GM23248 (cell line): ENCODE results near the gene FA2H. TPM values are rescaled to one million over a fixed set of nuclear protein-coding genes. Genes with fewer than 3 reads are reported as not detected.

Source experiments
- DNase-seq: peaks from one replicate; pipeline ENCODE4 v3.0.0-alpha.2; 2015
- H2AFZ ChIP-seq: fragments of 200-600 bp; sonication (generic); 2 replicates; pipeline ENCODE4 v1.6.1; 2016; ENCODE audit warnings: antibody characterized with exemption
- H3F3A ChIP-seq: fragments of 200-600 bp; sonication (generic); 2 replicates; pipeline ENCODE4 v1.6.1; 2016; ENCODE audit warnings: mild to moderate bottlenecking, antibody characterized with exemption, mixed run types; ENCODE audit not compliant: insufficient read depth
- H3K27ac ChIP-seq: fragments of 200-600 bp; sonication (generic); 2 replicates; pipeline ENCODE4 v1.5.1; 2016; ENCODE audit warnings: mild to moderate bottlenecking
- H3K27me3 ChIP-seq: fragments of 200-600 bp; sonication (generic); replicated peaks from 2 replicates; pipeline ENCODE4 v1.6.1; 2016; ENCODE audit warnings: mild to moderate bottlenecking; ENCODE audit not compliant: insufficient read depth
- H3K36me3 ChIP-seq: fragments of 200-600 bp; sonication (generic); 2 replicates; pipeline ENCODE4 v1.6.1; 2016; ENCODE audit warnings: low read depth, mild to moderate bottlenecking
- H3K4me1 ChIP-seq: fragments of 200-600 bp; sonication (generic); 2 replicates; pipeline ENCODE4 v1.6.1; 2016; ENCODE audit warnings: mild to moderate bottlenecking; ENCODE audit not compliant: insufficient read depth
- H3K4me2 ChIP-seq: fragments of 200-600 bp; sonication (generic); one replicate; pipeline ENCODE4 v1.6.1; 2016; ENCODE audit warnings: mild to moderate bottlenecking; ENCODE audit not compliant: unreplicated experiment
- H3K4me3 ChIP-seq: fragments of 200-600 bp; sonication (generic); 2 replicates; pipeline ENCODE4 v1.5.1; 2016; ENCODE audit warnings: mild to moderate bottlenecking
- H3K79me2 ChIP-seq: fragments of 200-600 bp; sonication (generic); 2 replicates; pipeline ENCODE4 v1.6.1; 2016; ENCODE audit warnings: mild to moderate bottlenecking; ENCODE audit not compliant: insufficient read depth
- H3K9ac ChIP-seq: fragments of 200-600 bp; sonication (generic); 2 replicates; pipeline ENCODE4 v1.6.1; 2016; ENCODE audit warnings: mild to moderate bottlenecking
- H3K9me2 ChIP-seq: fragments of 200-600 bp; sonication (generic); 2 replicates; pipeline ENCODE4 v1.6.1; 2016; ENCODE audit warnings: mixed run types, mild to moderate bottlenecking, moderate library complexity; ENCODE audit not compliant: insufficient read depth
- H3K9me3 ChIP-seq: fragments of 200-600 bp; sonication (generic); one replicate; pipeline ENCODE4 v1.6.1; 2017; ENCODE audit warnings: low read depth
- H4K20me1 ChIP-seq: fragments of 200-600 bp; sonication (generic); 2 replicates; pipeline ENCODE4 v1.6.0; 2016; ENCODE audit not compliant: insufficient read depth
- EZH2 ChIP-seq: fragments of 200-600 bp; sonication (generic); IDR thresholded peaks from 2 replicates; pipeline ENCODE4 v1.6.1; 2018; ENCODE audit warnings: antibody characterized with exemption, mild to moderate bottlenecking; ENCODE audit not compliant: insufficient read depth, poor library complexity, severe bottlenecking
- EZH2phosphoT487 ChIP-seq: fragments of 200-600 bp; sonication (generic); IDR thresholded peaks from 2 replicates; pipeline ENCODE4 v1.6.1; 2018; ENCODE audit warnings: antibody characterized with exemption, moderate library complexity, mild to moderate bottlenecking, low read depth; ENCODE audit not compliant: insufficient read depth
- WGBS, 2 experiments: methylation state at CpG; one replicate each; pipeline ENCODE4 v1.1.6; 2015 to 2017; ENCODE audit warnings: low lambda C conversion rate in 2 of 2, low coverage in 1 of 2; ENCODE audit errors: missing lambda C conversion rate in 2 of 2; 5-methylcytosine and 5-hydroxymethylcytosine counted together
- in situ Hi-C: fragments of 300-500 bp; cut with MboI; formaldehyde crosslinking; loops from 2 replicates; pipeline ENCODE4 v1.15.0; 2020
- polyA plus RNA-seq: library from polyadenylated mRNA; unstranded; fragments of >200 nt; fragmentation: Nextera tagmentation; extraction: Ambion mirVana; gene quantifications from 2 replicates; pipeline ENCODE4 v1.2.1, GENCODE V29; 2016
- total RNA-seq: library from RNA; depleted of rRNA; stranded (reverse); fragments of >200 nt; shearing (Covaris generic); gene quantifications from 2 replicates; pipeline ENCODE4 v1.2.3, GENCODE V29; 2014; rRNA removed

Gene FA2H
- total and polyA plus RNA-seq, 2 experiments from 2014 or later = not detected

DNA sequence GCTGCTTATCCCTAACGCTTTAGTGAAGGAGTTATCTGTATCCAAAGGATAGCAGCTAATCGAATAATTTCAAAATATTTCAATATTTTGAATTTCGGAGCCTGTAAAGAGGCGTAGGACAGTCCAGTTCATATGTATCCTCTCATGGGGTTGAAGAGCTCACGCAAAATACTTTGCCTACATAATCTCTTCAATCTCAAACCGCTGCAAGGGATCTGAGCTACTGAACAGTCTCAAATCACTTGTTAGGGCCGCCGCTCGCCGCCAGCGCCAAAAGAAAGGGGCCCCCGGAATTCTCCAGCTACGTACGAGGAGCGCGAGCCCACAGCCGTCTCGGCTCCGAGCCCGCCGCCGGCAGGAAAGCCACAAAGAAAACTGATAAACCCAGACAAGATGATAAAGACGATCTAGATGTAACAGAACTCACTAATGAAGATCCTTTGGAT lies 107.3 kb downstream of the FA2H start:
- H3K9ac ChIP-seq = peak overlapping the region; percentile 77
- H3K9me3 ChIP-seq = no peaks in the 10 kb centered on the region
- H4K20me1 ChIP-seq = no peaks in the 10 kb centered on the region
- H3K4me3 ChIP-seq = peak overlapping the region; percentile 84
- H3K27me3 ChIP-seq = no peaks in the 10 kb centered on the region
- H3K36me3 ChIP-seq = peaks cover 7% of the 10 kb centered on the region
- H3K27ac ChIP-seq = peak overlapping the region; percentile 13
- peak overlapping the region; percentile 97 for H2AFZ ChIP-seq
- TF ChIP-seq EZH2 (no peak), EZH2phosphoT487 (no peak)
- peaks cover 6% of the 10 kb centered on the region; the same call in 1 of the 2 replicates for H3F3A ChIP-seq
- 0 out of 2 replicates have a peak, but pooled peaks cover 4% of the 10 kb centered on the region for H3K4me1 ChIP-seq
- 1 to 2% methylated on average over 23 of the region's 23 CpGs for WGBS, 2 experiments
- in situ Hi-C loops = no loop called here
- peak; percentile 57 for DNase-seq
- H3K9me2 ChIP-seq = no peaks in the 10 kb centered on the region
- peak overlapping the region; percentile 75 for H3K4me2 ChIP-seq
- peaks cover 44% of the 10 kb centered on the region for H3K79me2 ChIP-seq

DNA sequence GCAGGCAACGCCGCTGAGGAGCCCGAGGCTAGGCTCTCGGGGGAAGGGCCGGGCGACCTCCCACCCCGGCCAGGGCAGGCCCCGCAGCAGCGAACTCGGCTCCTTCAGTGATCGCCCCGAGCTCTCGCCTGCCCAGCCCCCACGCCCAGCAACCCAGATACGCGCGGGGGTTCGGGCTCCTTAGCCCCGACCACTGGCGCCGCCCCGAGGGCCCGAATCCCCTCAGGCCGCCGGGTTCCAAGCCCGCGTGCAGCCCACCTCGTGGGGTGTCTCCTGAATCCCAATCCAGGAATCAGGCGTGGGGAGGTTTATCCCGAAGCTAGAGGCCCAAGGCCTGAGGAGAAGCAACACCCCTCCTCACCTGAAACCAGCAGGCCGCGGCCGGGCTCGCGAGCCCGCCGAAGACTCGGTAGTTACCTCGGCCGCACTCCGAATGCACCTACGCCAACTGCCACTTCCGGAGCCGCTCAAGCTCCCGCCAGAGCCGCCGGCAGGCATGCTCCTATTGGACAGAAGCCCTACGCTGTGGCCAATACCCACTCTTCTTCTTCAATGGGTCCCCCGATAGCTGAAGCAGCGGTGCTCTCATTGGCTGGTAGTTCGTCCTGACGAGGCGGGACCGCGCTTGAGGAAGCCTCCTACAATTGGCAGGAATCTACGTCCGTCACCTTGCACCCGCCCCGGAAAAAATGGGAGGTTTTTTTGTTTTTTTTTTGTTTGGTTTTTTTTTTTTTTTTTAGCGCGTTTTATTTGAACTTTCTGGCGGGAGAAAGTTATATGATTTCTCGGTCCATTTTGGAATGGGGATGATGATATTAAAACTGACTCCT lies 108.0 kb downstream of the FA2H start, which contains the start of gene RFWD3:
RFWD3 (minus strand) TSS at position 453 of the 830 bp plus-strand sequence. CDS start 5,428 bp downstream, outside the sequence.
- H3K36me3 ChIP-seq = peaks cover 10% of the 10 kb centered on the region
- peak within 1 kb of the TSS; percentile 84 for H3K4me2 ChIP-seq
- H3K9me3 ChIP-seq = no peaks in the 10 kb centered on the region
- H3K4me3 ChIP-seq = peak within 1 kb of the TSS; percentile 98
- peak within 1 kb of the TSS; percentile 96 for H3K9ac ChIP-seq
- H2AFZ ChIP-seq = peak within 1 kb of the TSS; percentile 97
- peaks cover 50% of the 10 kb centered on the region for H3K79me2 ChIP-seq
- no peaks in the 10 kb centered on the region for H4K20me1 ChIP-seq
- peak within 1 kb of the TSS; percentile 79 for H3K27ac ChIP-seq
- no peaks in the 10 kb centered on the region for H3K9me2 ChIP-seq
- 1% methylated on average over 59 to 63 of the region's 63 CpGs for WGBS, 2 experiments
- 0 out of 2 replicates have a peak, but pooled peaks cover 4% of the 10 kb centered on the region for H3K4me1 ChIP-seq
- peaks cover 6% of the 10 kb centered on the region; the same call in 1 of the 2 replicates for H3F3A ChIP-seq
- DNase-seq = peak; percentile 100
- in situ Hi-C loops = no loop called here
- H3K27me3 ChIP-seq = no peaks in the 10 kb centered on the region
- TF ChIP-seq EZH2phosphoT487 (no peak), EZH2 (no peak)

DNA sequence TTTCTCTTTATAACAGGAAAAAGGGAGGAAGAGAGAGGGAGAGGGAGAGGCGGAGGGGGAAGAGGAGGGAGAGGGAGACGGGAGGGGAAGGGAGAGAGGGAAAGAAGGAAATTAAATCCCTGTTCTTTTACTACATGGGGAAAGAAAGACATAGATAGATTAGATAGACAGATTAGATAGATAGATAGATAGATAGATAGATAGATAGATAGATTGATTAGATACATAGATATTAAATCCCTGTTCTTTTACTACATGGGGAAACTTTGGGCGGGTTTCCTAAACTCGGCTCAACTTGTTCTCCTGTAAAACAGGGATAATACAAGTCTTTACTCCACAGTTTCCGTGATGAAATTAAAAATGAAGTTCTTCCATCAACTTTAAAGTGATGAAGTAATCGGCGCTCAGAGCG lies 108.6 kb downstream of the FA2H start:
- Histone ChIP-seq H2AFZ (peak overlapping the region; percentile 84), H3K79me2 (peaks cover 56% of the 10 kb centered on the region), H3K27ac (peak overlapping the region; percentile 79)

More for the DNA sequence above, 108.6 kb downstream of the FA2H start:
- peak overlapping the region; percentile 96 for H3K9ac ChIP-seq
- no peaks in the 10 kb centered on the region for H3K27me3 ChIP-seq
- no peaks in the 10 kb centered on the region for H3K9me3 ChIP-seq
- peaks cover 15% of the 10 kb centered on the region for H3K36me3 ChIP-seq
- 0 out of 2 replicates have a peak, but pooled peaks cover 4% of the 10 kb centered on the region for H3K4me1 ChIP-seq
- in situ Hi-C loops = no loop called here
- DNase-seq = no peak
- peaks cover 6% of the 10 kb centered on the region; the same call in 1 of the 2 replicates for H3F3A ChIP-seq
- H3K9me2 ChIP-seq = no peaks in the 10 kb centered on the region
- peak overlapping the region; percentile 98 for H3K4me3 ChIP-seq
- no peaks in the 10 kb centered on the region for H4K20me1 ChIP-seq
- WGBS, 2 experiments = 0 to 1% methylated on average over 6 to 8 of the region's 8 CpGs
- TF ChIP-seq EZH2 = no peak
- no peak for TF ChIP-seq EZH2phosphoT487
- peak overlapping the region; percentile 84 for H3K4me2 ChIP-seq

Other genes starting within 250 kb of the FA2H start
- gene GLG1, start 167.7 kb downstream of the FA2H start, total RNA-seq = 129 and 136 TPM in 2 replicates
- gene GLG1, start 167.7 kb downstream of the FA2H start, polyA plus RNA-seq = 139 and 145 TPM in 2 replicates
- 18.5 and 28.2 TPM in 2 replicates for gene RFWD3, start 107.9 kb downstream of the FA2H start, total RNA-seq
- gene RFWD3, start 107.9 kb downstream of the FA2H start, polyA plus RNA-seq = 8.8 and 9.0 TPM in 2 replicates
- gene MLKL, start 74.0 kb downstream of the FA2H start, total RNA-seq = 11.9 and 13.6 TPM in 2 replicates
- 10.0 and 10.4 TPM in 2 replicates for gene MLKL, start 74.0 kb downstream of the FA2H start, polyA plus RNA-seq
- 7.5 and 8.3 TPM in 2 replicates for gene WDR59, start 210.3 kb upstream of the FA2H start, total RNA-seq
- gene WDR59, start 210.3 kb upstream of the FA2H start, polyA plus RNA-seq = 11.4 and 15.2 TPM in 2 replicates
- 10.4 and 17.2 TPM in 2 replicates for gene ZNRF1, start 224.2 kb upstream of the FA2H start, total RNA-seq
- gene ZNRF1, start 224.2 kb upstream of the FA2H start, polyA plus RNA-seq = 7.1 and 7.6 TPM in 2 replicates